Measurements from ENCODE around the gene ARG2.

The ARG2 gene

DNA sequence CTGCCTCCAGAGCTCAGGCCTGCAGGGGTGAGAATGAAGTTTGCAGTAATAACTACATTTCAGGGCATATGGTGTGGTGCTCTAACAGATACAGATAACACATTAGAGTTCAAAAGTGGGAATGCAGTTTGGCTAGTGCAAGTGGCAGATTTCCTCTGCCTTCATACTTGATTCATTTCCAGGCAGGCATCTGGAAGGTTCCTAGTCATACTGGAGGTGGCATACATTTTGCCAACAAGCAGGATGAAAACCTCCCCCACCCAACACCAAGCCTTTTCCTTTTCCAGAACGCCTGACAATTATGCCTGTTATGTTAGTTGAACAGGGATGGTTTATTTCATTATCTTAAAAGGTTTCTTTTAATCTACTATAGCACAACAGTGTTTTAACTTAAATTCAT lies 30.4 kb downstream of the ARG2 start:
- TF ChIP-seq BACH2 (CRISPR knock-in tag; IDR thresholded peaks at IDR 0.05; ENCODE audit: borderline replicate concordance) (no peak), PPARA (CRISPR knock-in tag; IDR thresholded peaks at IDR 0.05; ENCODE audit: borderline replicate concordance) (no peak), CSDC2 (CRISPR knock-in tag; IDR thresholded peaks at IDR 0.05) (no peak), ZC3H10 (CRISPR knock-in tag; IDR thresholded peaks at IDR 0.05) (no peak), RARB (CRISPR knock-in tag; IDR thresholded peaks at IDR 0.05) (no peak), ISL1 (CRISPR knock-in tag; IDR thresholded peaks at IDR 0.05) (no peak)

DNA sequence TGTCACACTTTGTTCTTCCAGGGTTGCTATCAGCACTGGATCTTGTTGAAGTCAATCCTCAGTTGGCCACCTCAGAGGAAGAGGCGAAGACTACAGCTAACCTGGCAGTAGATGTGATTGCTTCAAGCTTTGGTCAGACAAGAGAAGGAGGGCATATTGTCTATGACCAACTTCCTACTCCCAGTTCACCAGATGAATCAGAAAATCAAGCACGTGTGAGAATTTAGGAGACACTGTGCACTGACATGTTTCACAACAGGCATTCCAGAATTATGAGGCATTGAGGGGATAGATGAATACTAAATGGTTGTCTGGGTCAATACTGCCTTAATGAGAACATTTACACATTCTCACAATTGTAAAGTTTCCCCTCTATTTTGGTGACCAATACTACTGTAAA lies 31.0 kb downstream of the ARG2 start:
- ATAC-seq: no peak
- TF ChIP-seq TOX (CRISPR knock-in tag; IDR thresholded peaks at IDR 0.05; ENCODE audit: borderline replicate concordance) (no peak), GLIS3 (CRISPR knock-in tag; IDR thresholded peaks at IDR 0.05) (no peak), ZFP30 (CRISPR knock-in tag; IDR thresholded peaks at IDR 0.05) (no peak), ZNF8 (CRISPR knock-in tag; IDR thresholded peaks at IDR 0.05) (no peak), CSDC2 (CRISPR knock-in tag; IDR thresholded peaks at IDR 0.05) (no peak), TCF4 (CRISPR knock-in tag; IDR thresholded peaks at IDR 0.05; ENCODE audit: borderline replicate concordance) (no peak), BACH2 (CRISPR knock-in tag; IDR thresholded peaks at IDR 0.05; ENCODE audit: borderline replicate concordance) (no peak), ZC3H10 (CRISPR knock-in tag; IDR thresholded peaks at IDR 0.05) (no peak), ESRRG (CRISPR knock-in tag; IDR thresholded peaks at IDR 0.05) (no peak), SNAI2 (CRISPR knock-in tag; IDR thresholded peaks at IDR 0.05) (no peak), ARNTL (CRISPR knock-in tag; IDR thresholded peaks at IDR 0.05; ENCODE audit: borderline replicate concordance, low read depth) (no peak), ZFP3 (CRISPR knock-in tag; IDR thresholded peaks at IDR 0.05) (no peak), ZNF70 (CRISPR knock-in tag; IDR thresholded peaks at IDR 0.05) (no peak)
- TF ChIP-seq, protein P1, sequence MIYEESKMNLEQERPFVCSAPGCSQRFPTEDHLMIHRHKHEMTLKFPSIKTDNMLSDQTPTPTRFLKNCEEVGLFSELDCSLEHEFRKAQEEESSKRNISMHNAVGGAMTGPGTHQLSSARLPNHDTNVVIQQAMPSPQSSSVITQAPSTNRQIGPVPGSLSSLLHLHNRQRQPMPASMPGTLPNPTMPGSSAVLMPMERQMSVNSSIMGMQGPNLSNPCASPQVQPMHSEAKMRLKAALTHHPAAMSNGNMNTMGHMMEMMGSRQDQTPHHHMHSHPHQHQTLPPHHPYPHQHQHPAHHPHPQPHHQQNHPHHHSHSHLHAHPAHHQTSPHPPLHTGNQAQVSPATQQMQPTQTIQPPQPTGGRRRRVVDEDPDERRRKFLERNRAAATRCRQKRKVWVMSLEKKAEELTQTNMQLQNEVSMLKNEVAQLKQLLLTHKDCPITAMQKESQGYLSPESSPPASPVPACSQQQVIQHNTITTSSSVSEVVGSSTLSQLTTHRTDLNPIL (CRISPR knock-in tag; IDR thresholded peaks at IDR 0.05; ENCODE audit: low read depth): no peak
- TF ChIP-seq, protein P2, sequence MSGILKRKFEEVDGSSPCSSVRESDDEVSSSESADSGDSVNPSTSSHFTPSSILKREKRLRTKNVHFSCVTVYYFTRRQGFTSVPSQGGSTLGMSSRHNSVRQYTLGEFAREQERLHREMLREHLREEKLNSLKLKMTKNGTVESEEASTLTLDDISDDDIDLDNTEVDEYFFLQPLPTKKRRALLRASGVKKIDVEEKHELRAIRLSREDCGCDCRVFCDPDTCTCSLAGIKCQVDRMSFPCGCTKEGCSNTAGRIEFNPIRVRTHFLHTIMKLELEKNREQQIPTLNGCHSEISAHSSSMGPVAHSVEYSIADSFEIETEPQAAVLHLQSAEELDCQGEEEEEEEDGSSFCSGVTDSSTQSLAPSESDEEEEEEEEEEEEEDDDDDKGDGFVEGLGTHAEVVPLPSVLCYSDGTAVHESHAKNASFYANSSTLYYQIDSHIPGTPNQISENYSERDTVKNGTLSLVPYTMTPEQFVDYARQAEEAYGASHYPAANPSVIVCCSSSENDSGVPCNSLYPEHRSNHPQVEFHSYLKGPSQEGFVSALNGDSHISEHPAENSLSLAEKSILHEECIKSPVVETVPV (CRISPR knock-in tag; IDR thresholded peaks at IDR 0.05): no peak
- TF ChIP-seq, protein P3, sequence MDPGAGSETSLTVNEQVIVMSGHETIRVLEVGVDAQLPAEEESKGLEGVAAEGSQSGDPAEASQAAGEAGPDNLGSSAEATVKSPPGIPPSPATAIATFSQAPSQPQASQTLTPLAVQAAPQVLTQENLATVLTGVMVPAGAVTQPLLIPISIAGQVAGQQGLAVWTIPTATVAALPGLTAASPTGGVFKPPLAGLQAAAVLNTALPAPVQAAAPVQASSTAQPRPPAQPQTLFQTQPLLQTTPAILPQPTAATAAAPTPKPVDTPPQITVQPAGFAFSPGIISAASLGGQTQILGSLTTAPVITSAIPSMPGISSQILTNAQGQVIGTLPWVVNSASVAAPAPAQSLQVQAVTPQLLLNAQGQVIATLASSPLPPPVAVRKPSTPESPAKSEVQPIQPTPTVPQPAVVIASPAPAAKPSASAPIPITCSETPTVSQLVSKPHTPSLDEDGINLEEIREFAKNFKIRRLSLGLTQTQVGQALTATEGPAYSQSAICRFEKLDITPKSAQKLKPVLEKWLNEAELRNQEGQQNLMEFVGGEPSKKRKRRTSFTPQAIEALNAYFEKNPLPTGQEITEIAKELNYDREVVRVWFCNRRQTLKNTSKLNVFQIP (CRISPR knock-in tag; IDR thresholded peaks at IDR 0.05; ENCODE audit: borderline replicate concordance, low read depth): no peak

More for the DNA sequence above, 30.4 kb downstream of the ARG2 start:
- no peak for ATAC-seq

GRCh38 chr14:67652189-67652588 lies 32.5 kb downstream of the ARG2 start:
- no peak for TF ChIP-seq ISL1 (CRISPR knock-in tag; IDR thresholded peaks at IDR 0.05)
- TF ChIP-seq BACH2 (CRISPR knock-in tag; IDR thresholded peaks at IDR 0.05; ENCODE audit: borderline replicate concordance): no peak
- TF ChIP-seq, protein P1 (CRISPR knock-in tag; IDR thresholded peaks at IDR 0.05; ENCODE audit: low read depth): no peak
- no peak for TF ChIP-seq ZFP30 (CRISPR knock-in tag; IDR thresholded peaks at IDR 0.05)
- no peak for TF ChIP-seq SNAI2 (CRISPR knock-in tag; IDR thresholded peaks at IDR 0.05)
- TF ChIP-seq RARB (CRISPR knock-in tag; IDR thresholded peaks at IDR 0.05): no peak
- no peak for TF ChIP-seq ARNTL (CRISPR knock-in tag; IDR thresholded peaks at IDR 0.05; ENCODE audit: borderline replicate concordance, low read depth)
- no peak for TF ChIP-seq ZNF70 (CRISPR knock-in tag; IDR thresholded peaks at IDR 0.05)
- no peak for TF ChIP-seq TCF4 (CRISPR knock-in tag; IDR thresholded peaks at IDR 0.05; ENCODE audit: borderline replicate concordance)
- TF ChIP-seq, protein P4, sequence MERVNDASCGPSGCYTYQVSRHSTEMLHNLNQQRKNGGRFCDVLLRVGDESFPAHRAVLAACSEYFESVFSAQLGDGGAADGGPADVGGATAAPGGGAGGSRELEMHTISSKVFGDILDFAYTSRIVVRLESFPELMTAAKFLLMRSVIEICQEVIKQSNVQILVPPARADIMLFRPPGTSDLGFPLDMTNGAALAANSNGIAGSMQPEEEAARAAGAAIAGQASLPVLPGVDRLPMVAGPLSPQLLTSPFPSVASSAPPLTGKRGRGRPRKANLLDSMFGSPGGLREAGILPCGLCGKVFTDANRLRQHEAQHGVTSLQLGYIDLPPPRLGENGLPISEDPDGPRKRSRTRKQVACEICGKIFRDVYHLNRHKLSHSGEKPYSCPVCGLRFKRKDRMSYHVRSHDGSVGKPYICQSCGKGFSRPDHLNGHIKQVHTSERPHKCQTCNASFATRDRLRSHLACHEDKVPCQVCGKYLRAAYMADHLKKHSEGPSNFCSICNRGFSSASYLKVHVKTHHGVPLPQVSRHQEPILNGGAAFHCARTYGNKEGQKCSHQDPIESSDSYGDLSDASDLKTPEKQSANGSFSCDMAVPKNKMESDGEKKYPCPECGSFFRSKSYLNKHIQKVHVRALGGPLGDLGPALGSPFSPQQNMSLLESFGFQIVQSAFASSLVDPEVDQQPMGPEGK (CRISPR knock-in tag; IDR thresholded peaks at IDR 0.05; ENCODE audit: borderline replicate concordance): no peak
- TF ChIP-seq ESRRG (CRISPR knock-in tag; IDR thresholded peaks at IDR 0.05): no peak
- TF ChIP-seq TOX (CRISPR knock-in tag; IDR thresholded peaks at IDR 0.05; ENCODE audit: borderline replicate concordance): no peak
- TF ChIP-seq, protein P3 (CRISPR knock-in tag; IDR thresholded peaks at IDR 0.05; ENCODE audit: borderline replicate concordance, low read depth): no peak
- no peak for TF ChIP-seq CSDC2 (CRISPR knock-in tag; IDR thresholded peaks at IDR 0.05)
- no peak for TF ChIP-seq OSR1 (CRISPR knock-in tag; IDR thresholded peaks at IDR 0.05)
- ATAC-seq: no peak
